SK-N-MC (cell line): Measurements from ENCODE around the gene SLC5A10.

ENCODE experiments used
- EZH2 ChIP-seq: fragments of 200-600 bp; sonication (generic); IDR thresholded peaks from one replicate; pipeline ENCODE4 v1.6.1; 2017; ENCODE audit warnings: antibody characterized with exemption
- POLR2AphosphoS5 ChIP-seq: IDR thresholded peaks from 2 replicates; pipeline ENCODE4 v1.6.1; 2012; ENCODE audit warnings: mild to moderate bottlenecking, low read depth, low read length, borderline replicate concordance

GRCh38 chr17:18938692-18939023 lies 13.3 kb upstream of the SLC5A10 start:
- TF ChIP-seq EZH2 (no peak), POLR2AphosphoS5 (no peak)
